AG04449 (cell line): ENCODE data around the gene NDNF.

ENCODE experiments used
- CTCF ChIA-PET: fragments of 350-600 bp; formaldehyde crosslinking; extraction: SDS; loops from one replicate; lab custom pipeline; 2021; ENCODE audit warnings: antibody characterized with exemption; lab: Yijun Ruan, JAX
- POLR2A ChIA-PET: fragments of 400-600, 350-600 bp; formaldehyde crosslinking; extraction: SDS; loops from one replicate; lab custom pipeline; 2020; ENCODE audit warnings: antibody characterized with exemption, inconsistent platforms; lab: Yijun Ruan, JAX
- DNase-seq: peaks from one replicate; pipeline ENCODE4 v3.0.0-alpha.2; 2010; ENCODE audit warnings: low read depth, low spot score
- H3K4me3 ChIP-seq: 2 replicates; pipeline ENCODE4 v1.5.1; 2011; ENCODE audit warnings: low read depth, mild to moderate bottlenecking, control low read depth, low read length
- CTCF ChIP-seq: IDR thresholded peaks from one replicate; pipeline ENCODE4 v1.5.1; 2011; ENCODE audit warnings: mild to moderate bottlenecking, moderate library complexity, low read length, control low read depth, inconsistent platforms; ENCODE audit not compliant: insufficient read depth; ENCODE audit errors: missing control alignments

Gene NDNF

GRCh38 chr4:121057466-121057922 lies 14.8 kb downstream of the NDNF start:
- POLR2A ChIA-PET = no interaction called here
- DNase-seq = no peak
- TF ChIP-seq CTCF = no peak
- CTCF ChIA-PET = no interaction called here
- H3K4me3 ChIP-seq = no peak overlapping the region

GRCh38 chr4:121056066-121056465 lies 16.3 kb downstream of the NDNF start:
- DNase-seq = no peak
- H3K4me3 ChIP-seq = no peak overlapping the region
- ChIA-PET CTCF (no interaction called here), POLR2A (no interaction called here)
- no peak for TF ChIP-seq CTCF

GRCh38 chr4:121054373-121054772 lies 18.0 kb downstream of the NDNF start:
- ChIA-PET CTCF (no interaction called here), POLR2A (no interaction called here)
- no peak for DNase-seq
- no peak overlapping the region for H3K4me3 ChIP-seq
- no peak for TF ChIP-seq CTCF

GRCh38 chr4:121053601-121054143 lies 18.7 kb downstream of the NDNF start:
- ChIA-PET POLR2A (no interaction called here), CTCF (no interaction called here)
- H3K4me3 ChIP-seq = no peak overlapping the region
- TF ChIP-seq CTCF = no peak
- no peak for DNase-seq

GRCh38 chr4:121050300-121050699 lies 22.0 kb downstream of the NDNF start:
- ChIA-PET CTCF (interaction anchor here (0.7 to 1.9 kb wide), 6 partner anchors 11 to 340 kb away, joined by 3 to 8 read pairs (median 3); no protein-coding TSS in a partner anchor), POLR2A (no interaction called here)
- DNase-seq = no peak
- no peak overlapping the region for H3K4me3 ChIP-seq
- peak; percentile 12 for TF ChIP-seq CTCF

- POLR2A ChIA-PET = no interaction called here
Measured at GRCh38 chr4:121049072-121049599, 23.2 kb downstream of the NDNF start.

More at GRCh38 chr4:121049072-121049599, 23.2 kb downstream of the NDNF start:
- TF ChIP-seq CTCF = no peak
- no peak overlapping the region for H3K4me3 ChIP-seq
- CTCF ChIA-PET = interaction anchor here (1.1 to 1.5 kb wide), 3 partner anchors 51 to 331 kb away, joined by 3 to 8 read pairs (median 3); no protein-coding TSS in a partner anchor
- DNase-seq = no peak
